C4-2B (cell line): Measurements from ENCODE around the gene PTPRS.

Source experiments
- CTCF ChIP-seq: fragments of 450-650 bp; conservative IDR thresholded peaks from 2 replicates; pipeline ENCODE4 v1.5.1; 2017; ENCODE audit warnings: mild to moderate bottlenecking
- ZFX ChIP-seq: fragments of 450-650 bp; IDR thresholded peaks from 2 replicates; pipeline ENCODE4 v1.6.1; 2017

GRCh38 chr19:5299137-5299536 is 41.5 kb downstream of the PTPRS start:
- TF ChIP-seq CTCF (no peak), ZFX (no peak)
